HG02678 (cell line): ENCODE measurements around the gene LASP1NB.
A peak's percentile ranks its signal among the peaks of the same experiment; 100 is the strongest.
"Not testable (repeated sequence)": the region's sequence is repeated elsewhere in the genome, so short reads cannot be mapped to it uniquely, and the experiment has no call there.

Experiments used
- ATAC-seq: cut with Tn5 transposase; IDR thresholded peaks from one replicate; pipeline ENCODE4 v1.9.1; 2021; ENCODE audit warnings: mild to moderate bottlenecking, moderate library complexity; ENCODE audit not compliant: unreplicated experiment

LASP1NB gene

GRCh38 chr17:38896346-38896954 is 29.0 kb upstream of the LASP1NB start:
- no peak for ATAC-seq

- ATAC-seq, result no peak
These were observed 28.2 kb upstream of the LASP1NB start for GRCh38 chr17:38897176-38897575.

GRCh38 chr17:38897671-38898290 is 27.6 kb upstream of the LASP1NB start:
- ATAC-seq, result no peak

- no peak for ATAC-seq
These were observed 27.1 kb upstream of the LASP1NB start for GRCh38 chr17:38898291-38898679.

- ATAC-seq, result peak; percentile 87
These were observed 26.5 kb upstream of the LASP1NB start for GRCh38 chr17:38898812-38899348.

- ATAC-seq, result no peak
These were observed 26.0 kb upstream of the LASP1NB start for GRCh38 chr17:38899421-38899820.

GRCh38 chr17:38900978-38901656 is 24.3 kb upstream of the LASP1NB start:
- ATAC-seq, result no peak

- ATAC-seq, result no peak
These were observed 22.0 kb upstream of the LASP1NB start for GRCh38 chr17:38903404-38903803.

- ATAC-seq, result no peak
These were observed 20.5 kb upstream of the LASP1NB start for GRCh38 chr17:38904892-38905291.

- ATAC-seq, result no peak
These were observed 20.0 kb upstream of the LASP1NB start for GRCh38 chr17:38905375-38905774.

- no peak for ATAC-seq
These were observed 18.8 kb upstream of the LASP1NB start for GRCh38 chr17:38906460-38907228.

- no peak for ATAC-seq
These were observed 17.3 kb upstream of the LASP1NB start for GRCh38 chr17:38907930-38908675.

GRCh38 chr17:38908676-38909181 is 16.7 kb upstream of the LASP1NB start:
- ATAC-seq, result no peak

- ATAC-seq, result no peak
These were observed 15.1 kb upstream of the LASP1NB start for GRCh38 chr17:38910325-38910724.

- no peak for ATAC-seq
These were observed 14.2 kb upstream of the LASP1NB start for GRCh38 chr17:38911081-38911730.

GRCh38 chr17:38911731-38912081 is 13.7 kb upstream of the LASP1NB start:
- not testable (repeated sequence) for ATAC-seq

- no peak for ATAC-seq
These were observed 13.1 kb upstream of the LASP1NB start for GRCh38 chr17:38912221-38912813.

GRCh38 chr17:38914741-38915638 is 10.4 kb upstream of the LASP1NB start:
- no peak for ATAC-seq

- ATAC-seq, result no peak
These were observed 9.8 kb upstream of the LASP1NB start for GRCh38 chr17:38915639-38915995.
